ACC112 (cell line): ENCODE data around the gene SAP30L.

Experiments used
- H2AFZ ChIP-seq: fragments of 200-600 bp; sonication (generic); one replicate; pipeline ENCODE4 v1.6.0; 2017; ENCODE audit warnings: antibody characterized with exemption, low read length; ENCODE audit not compliant: unreplicated experiment
- H3K27ac ChIP-seq: fragments of 200-600 bp; sonication (generic); 2 replicates; pipeline ENCODE4 v1.5.1; 2014; ENCODE audit warnings: low read depth, mild to moderate bottlenecking, antibody characterized with exemption, low read length, moderate library complexity
- H3K27me3 ChIP-seq: fragments of 200-600 bp; sonication (generic); 2 replicates; pipeline ENCODE4 v1.6.1; 2014; ENCODE audit warnings: mild to moderate bottlenecking, antibody characterized with exemption, low read length, moderate library complexity, mixed read lengths; ENCODE audit not compliant: insufficient read depth
- H3K36me3 ChIP-seq: fragments of 200-600 bp; sonication (generic); 2 replicates; pipeline ENCODE4 v1.6.1; 2016; ENCODE audit warnings: mild to moderate bottlenecking, antibody characterized with exemption, low read length, moderate library complexity, mixed read lengths; ENCODE audit not compliant: insufficient read depth
- H3K4me1 ChIP-seq: fragments of 200-600 bp; sonication (generic); one replicate; pipeline ENCODE4 v1.6.1; 2016; ENCODE audit warnings: low read length, mixed read lengths; ENCODE audit not compliant: insufficient read depth, unreplicated experiment, control insufficient read depth
- H3K4me3 ChIP-seq: fragments of 200-600 bp; sonication (generic); 2 replicates; pipeline ENCODE4 v1.5.1; 2014; ENCODE audit warnings: mild to moderate bottlenecking, low read depth, low read length
- H3K79me2 ChIP-seq: fragments of 200-600 bp; sonication (generic); one replicate; pipeline ENCODE4 v1.6.0; 2016; ENCODE audit warnings: low read length; ENCODE audit not compliant: control insufficient read depth, unreplicated experiment, insufficient read depth

Gene SAP30L

DNA sequence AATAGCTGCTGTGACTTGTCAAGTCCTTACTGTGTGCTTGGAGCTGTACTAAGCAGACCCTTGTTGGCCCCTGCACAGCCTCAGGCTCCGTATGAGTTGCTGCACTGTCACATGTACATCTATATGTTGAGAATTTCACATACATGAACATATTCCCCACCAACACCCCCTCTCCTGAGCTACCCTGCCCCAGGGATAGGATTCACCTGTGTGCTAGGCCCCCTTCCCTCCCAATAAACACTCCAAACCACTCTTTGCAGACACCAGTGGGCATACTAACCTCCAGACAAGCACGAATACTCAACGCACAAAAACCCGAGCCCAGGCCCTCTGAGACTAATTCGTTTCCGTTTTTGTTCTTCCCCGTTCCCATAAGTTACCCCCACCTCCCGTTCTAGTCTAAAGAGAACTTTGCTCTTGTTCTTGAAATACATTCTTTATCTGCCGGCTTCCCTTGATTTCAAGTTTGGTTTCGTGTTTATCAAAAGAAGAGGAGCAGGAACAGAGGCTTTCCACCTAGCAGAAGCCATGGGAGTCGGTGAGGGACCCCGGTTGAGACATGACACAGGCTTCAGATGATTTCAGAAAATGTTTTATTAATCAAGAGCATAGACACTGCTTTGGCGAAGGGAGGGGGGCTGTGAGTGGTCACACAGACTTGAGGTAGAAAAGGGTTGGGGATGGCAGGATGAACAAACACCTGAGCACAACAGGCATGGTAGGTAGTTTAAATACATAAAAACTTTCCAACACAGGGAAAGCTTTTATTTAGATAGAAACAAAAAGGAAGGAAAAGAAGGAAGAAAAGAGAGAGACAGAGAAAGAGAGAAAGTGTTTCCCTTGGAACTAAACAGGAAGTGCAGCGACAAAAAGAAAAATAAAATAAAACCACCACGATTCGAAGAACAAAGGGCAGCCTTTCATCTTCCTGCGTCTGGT, 28.9 kb downstream of the SAP30L start:
- Histone ChIP-seq H3K27me3 (peaks cover 99% of the 10 kb centered on the region), H3K4me3 (no peak overlapping the region), H3K79me2 (no peaks in the 10 kb centered on the region), H3K4me1 (peaks cover 8% of the 10 kb centered on the region), H3K36me3 (no peaks in the 10 kb centered on the region), H2AFZ (no peak overlapping the region), H3K27ac (no peak overlapping the region)

DNA sequence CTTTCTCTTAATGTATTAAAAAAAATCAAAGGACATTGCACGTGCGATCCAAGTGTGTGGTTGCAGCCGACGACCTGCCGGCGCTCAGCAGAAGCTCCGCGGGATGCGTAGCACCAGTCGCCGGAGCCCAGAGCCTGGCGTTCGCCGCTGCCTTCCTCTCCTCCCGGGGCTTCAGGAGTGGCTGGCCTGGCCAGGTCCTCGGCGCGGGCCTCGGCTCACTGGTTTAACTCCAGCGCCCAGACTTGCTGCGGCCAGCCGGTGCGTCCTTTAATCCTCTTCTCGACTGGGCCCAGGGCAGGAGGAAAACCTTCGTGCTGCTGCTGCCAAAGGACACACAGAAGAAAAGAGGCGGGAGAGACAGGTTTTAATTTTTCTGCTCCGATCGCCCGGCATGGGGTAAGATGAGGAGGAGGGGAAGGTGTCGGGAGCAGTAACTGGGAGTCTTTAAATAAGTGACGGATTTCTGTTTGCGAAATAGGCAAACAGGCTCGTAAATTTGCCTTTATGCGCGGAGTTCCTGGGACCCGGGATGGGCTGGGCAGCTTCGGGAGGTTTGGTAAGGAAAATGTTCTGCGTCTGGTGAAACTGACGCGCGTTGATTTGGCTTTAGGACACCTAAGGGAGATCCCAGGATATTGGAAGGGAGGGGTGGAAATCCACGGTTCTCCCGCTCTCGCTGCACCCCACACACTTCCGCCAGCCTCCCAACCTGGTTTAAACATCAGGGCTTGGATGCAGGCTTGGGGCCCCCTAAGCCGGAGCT, 30.0 kb downstream of the SAP30L start:
- no peaks in the 10 kb centered on the region for H3K36me3 ChIP-seq
- H3K4me3 ChIP-seq = no peak overlapping the region
- H3K79me2 ChIP-seq = no peaks in the 10 kb centered on the region
- H2AFZ ChIP-seq = no peak overlapping the region
- H3K27ac ChIP-seq = no peak overlapping the region
- peaks cover 4% of the 10 kb centered on the region for H3K4me1 ChIP-seq
- H3K27me3 ChIP-seq = peaks cover 100% of the 10 kb centered on the region

DNA sequence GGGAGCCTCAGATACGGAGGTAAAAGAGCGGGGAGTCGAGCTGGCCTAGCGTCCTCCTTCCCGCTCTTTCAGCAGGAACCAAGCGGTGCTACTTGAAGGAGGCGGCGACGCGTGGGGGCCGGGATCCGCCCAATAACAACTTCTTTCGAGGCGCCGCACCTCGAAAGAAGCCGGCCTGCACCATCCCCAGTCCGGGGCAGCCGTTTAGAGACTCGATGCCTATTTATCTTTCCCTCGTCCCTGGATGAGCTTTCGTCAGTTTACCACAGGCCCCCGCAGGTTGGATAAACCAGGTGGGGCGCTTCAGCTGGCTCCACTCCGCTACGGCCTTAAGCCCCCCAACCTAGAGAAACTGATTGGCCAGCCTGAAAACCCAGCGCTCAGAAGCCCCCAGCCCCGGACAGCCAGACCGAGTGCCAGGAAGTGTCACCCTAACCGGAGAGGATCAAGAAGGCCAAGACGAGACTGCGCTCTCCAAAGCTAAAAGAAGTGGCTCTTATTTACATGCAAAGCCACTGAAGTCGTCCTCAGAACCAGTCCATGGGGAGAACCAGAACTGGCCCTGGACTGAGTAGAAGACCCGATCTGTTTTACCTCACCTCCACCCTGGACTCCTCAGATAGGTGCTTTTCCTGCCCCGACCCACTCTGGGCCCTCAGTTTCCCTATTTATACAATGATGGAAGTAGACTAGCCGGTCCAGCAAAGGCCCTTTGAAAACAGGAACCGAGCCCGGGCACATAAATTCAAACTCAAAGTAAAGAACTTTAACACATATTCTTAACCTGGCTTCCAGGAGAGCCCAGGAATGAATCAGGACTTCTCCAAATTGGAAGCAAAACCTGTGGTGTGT, 30.8 kb downstream of the SAP30L start:
- Histone ChIP-seq H2AFZ (no peak overlapping the region), H3K4me1 (peaks cover 4% of the 10 kb centered on the region), H3K36me3 (no peaks in the 10 kb centered on the region), H3K4me3 (no peak overlapping the region), H3K27ac (no peak overlapping the region), H3K79me2 (no peaks in the 10 kb centered on the region), H3K27me3 (peaks cover 100% of the 10 kb centered on the region)

DNA sequence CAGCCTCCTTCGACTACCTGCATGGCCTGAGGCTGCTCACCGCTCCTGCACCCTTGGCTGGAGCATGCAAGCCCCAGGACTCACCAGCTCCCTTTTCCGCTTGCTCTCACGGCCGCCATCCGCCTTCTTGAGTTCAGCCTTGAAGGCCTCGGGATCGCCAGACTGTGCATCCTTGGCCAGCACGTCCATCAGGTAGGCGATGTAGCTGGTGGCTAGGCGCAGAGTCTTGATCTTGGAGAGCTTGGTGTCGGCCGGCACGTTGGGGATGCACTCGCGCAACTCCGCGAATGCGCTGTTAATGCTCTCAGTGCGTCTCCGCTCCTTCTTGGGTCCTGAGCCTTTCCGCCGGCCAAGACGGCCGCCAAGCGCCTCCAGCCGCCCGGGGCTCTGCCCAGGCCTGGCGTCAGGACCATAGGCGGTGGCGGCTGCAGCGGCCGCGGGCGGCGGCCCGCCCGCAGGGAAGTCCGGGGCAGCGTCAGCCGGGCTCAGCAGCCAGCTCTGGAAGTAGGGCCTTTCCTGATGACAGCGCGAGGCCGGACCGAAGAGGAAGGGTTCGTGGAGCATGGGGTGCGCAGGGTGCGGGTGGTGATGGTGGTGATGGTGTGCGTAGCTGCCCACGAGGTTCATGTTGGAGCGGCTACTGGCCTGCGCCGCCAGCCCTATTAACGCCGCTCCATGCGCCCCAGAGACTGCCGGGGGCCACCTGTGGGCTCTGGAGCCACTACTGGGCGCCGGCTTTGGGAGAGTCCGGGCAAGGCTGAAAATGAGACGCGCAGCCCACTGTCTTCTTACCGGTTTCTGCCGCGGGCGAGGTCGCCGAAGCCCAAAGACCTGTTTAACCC, 31.8 kb downstream of the SAP30L start:
- H3K4me1 ChIP-seq = peaks cover 4% of the 10 kb centered on the region
- H3K36me3 ChIP-seq = no peaks in the 10 kb centered on the region
- H2AFZ ChIP-seq = no peak overlapping the region
- H3K27me3 ChIP-seq = peaks cover 100% of the 10 kb centered on the region
- H3K4me3 ChIP-seq = peak overlapping the region; percentile 53; the same call in 1 of the 2 replicates
- no peaks in the 10 kb centered on the region for H3K79me2 ChIP-seq
- H3K27ac ChIP-seq = no peak overlapping the region

GRCh38 chr5:154478224-154478565, 32.4 kb downstream of the SAP30L start, which contains the start of gene HAND1:
Gene HAND1, minus strand, starts transcription at chr5:154478227. Its CDS starts 219 bp downstream, at chr5:154478008.
- no peak within 1 kb of the TSS for H2AFZ ChIP-seq
- H3K27ac ChIP-seq = no peak within 1 kb of the TSS
- peaks cover 4% of the 10 kb centered on the region for H3K4me1 ChIP-seq
- no peaks in the 10 kb centered on the region for H3K79me2 ChIP-seq
- H3K27me3 ChIP-seq = peaks cover 100% of the 10 kb centered on the region
- peak within 1 kb of the TSS; percentile 53; the same call in 1 of the 2 replicates for H3K4me3 ChIP-seq
- H3K36me3 ChIP-seq = no peaks in the 10 kb centered on the region

DNA sequence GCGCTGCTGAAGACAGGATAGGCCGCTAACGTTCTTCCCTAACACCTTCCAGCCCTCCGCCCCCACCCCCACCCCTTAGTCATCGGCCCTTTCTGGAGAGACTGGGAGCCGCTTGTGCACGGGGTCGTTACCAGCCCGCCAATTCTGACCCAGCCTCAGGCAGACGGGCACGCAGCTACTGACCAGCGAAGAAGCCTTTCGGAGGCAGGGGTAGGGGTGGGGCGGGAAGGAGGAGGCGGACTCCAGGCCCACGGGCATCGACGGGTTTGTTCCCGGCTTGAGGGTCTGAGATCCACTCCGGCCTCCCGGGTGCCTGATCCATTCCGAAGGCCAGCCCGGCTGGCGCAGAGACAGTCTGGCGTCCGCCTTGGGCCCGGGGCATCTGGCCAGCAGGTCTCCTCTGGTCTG, 33.0 kb downstream of the SAP30L start:
- no peak overlapping the region for H3K27ac ChIP-seq

DNA sequence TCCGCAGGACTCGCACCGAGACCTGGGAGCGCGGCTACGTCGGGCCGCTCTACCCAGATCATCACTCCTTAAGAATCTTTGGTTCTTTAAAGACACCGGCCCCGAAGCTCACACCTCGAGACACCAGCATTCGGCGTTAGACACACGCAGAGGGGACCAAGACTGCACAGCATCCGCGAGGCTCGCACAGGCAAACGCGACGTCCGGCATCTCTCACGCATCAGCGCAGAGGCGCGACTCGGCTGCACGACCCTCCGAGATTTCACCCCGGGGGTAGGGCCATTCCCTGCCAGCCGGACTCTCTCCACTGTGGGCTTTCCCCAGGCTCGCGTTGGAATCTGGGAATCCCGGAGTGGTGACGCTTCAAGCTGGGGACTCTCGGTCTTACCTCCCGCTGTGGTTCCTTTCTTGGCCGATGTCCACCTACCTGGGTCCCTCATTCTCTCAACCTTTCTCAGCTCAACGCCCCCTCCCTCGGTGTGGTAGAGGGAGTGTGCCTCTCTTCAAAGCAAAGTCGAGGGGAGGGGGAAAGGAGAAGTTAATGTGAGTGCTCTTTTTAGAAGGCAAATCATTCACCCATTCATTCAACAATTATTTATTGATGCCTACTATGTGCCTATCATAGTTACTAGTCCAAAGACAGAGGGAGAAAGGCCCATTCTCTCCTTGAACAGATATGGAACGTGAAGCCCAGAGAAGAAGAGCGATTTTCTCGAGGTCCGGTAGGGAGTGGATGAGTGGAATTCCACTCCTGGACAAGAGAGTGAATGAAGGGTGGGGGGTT, 33.6 kb downstream of the SAP30L start:
- H2AFZ ChIP-seq = no peak overlapping the region
- no peaks in the 10 kb centered on the region for H3K36me3 ChIP-seq
- peaks cover 100% of the 10 kb centered on the region for H3K27me3 ChIP-seq
- H3K4me3 ChIP-seq = no peak overlapping the region
- no peak overlapping the region for H3K27ac ChIP-seq
- no peaks in the 10 kb centered on the region for H3K4me1 ChIP-seq
- H3K79me2 ChIP-seq = no peaks in the 10 kb centered on the region

More for the DNA sequence above, 33.0 kb downstream of the SAP30L start:
- Histone ChIP-seq H3K4me3 (no peak overlapping the region), H3K79me2 (no peaks in the 10 kb centered on the region), H3K27me3 (peaks cover 100% of the 10 kb centered on the region), H2AFZ (no peak overlapping the region), H3K4me1 (peaks cover under 1% of the 10 kb centered on the region), H3K36me3 (no peaks in the 10 kb centered on the region)

DNA sequence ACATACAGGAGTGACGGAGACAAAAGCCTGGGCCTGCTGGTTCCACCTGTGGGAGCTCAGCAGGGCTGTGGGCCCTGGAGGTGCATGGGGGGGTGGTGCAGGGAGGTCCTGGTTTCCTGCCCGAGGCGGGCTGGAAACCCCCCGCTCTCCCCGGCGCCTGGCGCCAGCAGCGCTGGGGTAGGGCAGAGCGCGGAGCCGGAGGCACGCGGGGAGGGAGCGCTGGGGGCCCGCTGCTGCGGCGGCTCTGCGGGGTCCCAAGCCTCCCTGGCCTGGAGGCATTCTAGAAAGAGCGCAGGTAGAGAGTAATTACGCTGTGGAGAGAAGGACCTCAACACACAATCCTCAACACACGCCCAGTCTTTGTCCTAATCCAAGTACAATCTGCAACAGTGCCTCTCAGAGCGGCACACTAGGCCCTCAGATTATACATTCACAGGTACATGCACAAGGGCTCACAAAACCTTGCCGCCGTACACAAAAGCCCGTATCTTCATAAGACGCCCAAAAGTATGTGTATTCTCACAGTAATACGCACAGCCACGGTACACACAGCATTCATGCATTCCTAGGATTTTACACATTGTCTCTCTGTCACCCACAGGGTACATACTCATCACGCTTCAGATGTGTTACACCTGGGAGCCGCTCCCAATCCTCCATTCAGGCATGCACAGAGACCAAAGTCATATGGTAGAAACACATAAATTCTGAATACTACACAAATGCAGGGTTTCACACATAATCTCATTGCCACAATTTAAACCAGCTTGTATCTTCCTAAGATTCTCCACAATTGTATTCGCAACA, 34.4 kb downstream of the SAP30L start:
- H3K36me3 ChIP-seq = no peaks in the 10 kb centered on the region
- H3K4me3 ChIP-seq = no peak overlapping the region

GRCh38 chr5:154480847-154481246, 35.0 kb downstream of the SAP30L start:
- no peaks in the 10 kb centered on the region for H3K79me2 ChIP-seq
- H3K27me3 ChIP-seq = peaks cover 100% of the 10 kb centered on the region
- H3K36me3 ChIP-seq = no peaks in the 10 kb centered on the region
- H3K4me1 ChIP-seq = no peaks in the 10 kb centered on the region
- H2AFZ ChIP-seq = no peak overlapping the region
- H3K4me3 ChIP-seq = no peak overlapping the region
- no peak overlapping the region for H3K27ac ChIP-seq

More for the DNA sequence above, 34.4 kb downstream of the SAP30L start:
- no peak overlapping the region for H3K27ac ChIP-seq
- H2AFZ ChIP-seq = no peak overlapping the region
- H3K27me3 ChIP-seq = peaks cover 100% of the 10 kb centered on the region
- no peaks in the 10 kb centered on the region for H3K4me1 ChIP-seq
- H3K79me2 ChIP-seq = no peaks in the 10 kb centered on the region
